Gastrocnemius medialis (tissue), 4 donors: ENCODE results near the gene KDM6A.

ENCODE experiments used
- CTCF ChIP-seq, 5 experiments: fragments of 450-650 bp in 3 of 5; fragments of 200-600 bp in 2 of 5; sonication (generic) in 2 of 5; IDR thresholded peaks in 4 of 5; conservative IDR thresholded peaks in 1 of 5; 1 replicate in 4 of 5; 2 replicates in 1 of 5; pipeline ENCODE4 v1.5.1; 2016 to 2019; ENCODE audit warnings: antibody characterized with exemption in 5 of 5, mild to moderate bottlenecking in 3 of 5, moderate library complexity in 3 of 5
- POLR2A ChIP-seq, 2 donors: fragments of 450-650 bp; IDR thresholded peaks; one replicate each; pipeline ENCODE4 v1.6.1; 2017; ENCODE audit warnings: antibody characterized with exemption in 2 of 2, mild to moderate bottlenecking in 2 of 2, moderate library complexity in 2 of 2

GRCh38 chrX:45035071-45035470, 162.1 kb downstream of the KDM6A start:
- TF ChIP-seq POLR2A (IDR thresholded peaks at IDR 0.05) (no peak), CTCF (IDR thresholded peaks at IDR 0.05 in 4 of 5, conservative IDR thresholded peaks at IDR 0.05 in 1 of 5) (no peak)
